ENCODE data around the gene OTOP2. TPM values are rescaled to one million over a fixed set of nuclear protein-coding genes. Genes with fewer than 3 reads are reported as not detected.

OTOP2 gene
- total and polyA plus RNA-seq, 10 of the 15 experiments (the other 5 are each of a cell fraction or from before 2014, with no cell fraction given) = not detected

DNA sequence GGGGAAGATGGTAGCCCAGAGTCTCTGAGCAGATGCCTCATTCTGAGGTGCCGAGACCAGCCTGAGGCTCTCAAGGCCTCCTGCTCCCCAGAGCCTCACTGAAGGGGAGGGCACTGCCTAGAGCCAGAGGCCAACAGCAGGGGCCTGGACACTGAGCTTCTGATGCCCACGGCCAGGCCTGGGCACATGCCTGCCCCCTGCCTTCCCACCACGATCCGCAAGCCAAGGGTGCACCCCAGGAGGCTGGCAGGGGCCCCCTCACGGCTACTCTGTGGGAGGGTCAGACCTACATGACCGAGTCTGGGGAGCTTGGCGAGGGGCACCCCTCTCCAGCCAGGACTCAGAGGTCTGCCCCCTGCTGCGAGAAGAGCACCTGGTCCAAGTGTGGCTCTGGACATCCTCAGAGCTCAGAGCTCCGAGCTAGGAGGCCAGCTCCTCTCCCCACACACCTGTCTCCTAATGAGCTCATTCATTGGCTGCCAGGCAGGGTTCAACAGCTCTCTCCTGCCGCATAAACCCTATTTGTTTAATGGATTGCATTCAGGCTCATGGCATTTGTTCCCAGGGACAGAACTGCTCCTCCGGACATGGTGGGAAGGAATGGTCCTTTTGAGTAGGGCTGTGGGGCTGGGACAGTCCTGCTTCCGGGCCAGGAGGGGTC, 25.5 kb downstream of the OTOP2 start:
- Histone ChIP-seq H3K4me1 (ENCODE audit: control insufficient read depth, insufficient read depth, low read length) (peaks cover 6% of the 10 kb centered on the region; the same call in 1 of the 2 replicates), H4K20me1 (ENCODE audit: control insufficient read depth, insufficient read depth) (no peaks in the 10 kb centered on the region), H2AFZ (ENCODE audit: control insufficient read depth, low read depth, low read length) (no peak overlapping the region), H3K36me3 (ENCODE audit: control insufficient read depth in 2 of 2, insufficient read depth in 2 of 2, low read length in 1 of 2) (no peaks in the 10 kb centered on the region), H3K9ac (ENCODE audit: control insufficient read depth, insufficient read depth, low read length) (no peak overlapping the region), H3K9me3 (replicated peaks; ENCODE audit: control insufficient read depth, insufficient read depth, low read length) (no peaks in the 10 kb centered on the region), H3K4me3 (no peak overlapping the region), H3K27me3 (replicated peaks in 1 of 2; ENCODE audit: control insufficient read depth in 2 of 2, insufficient read depth in 2 of 2, low read length in 1 of 2) (no peaks in the 10 kb centered on the region), H3K79me2 (ENCODE audit: control insufficient read depth, insufficient read depth, low read length) (no peaks in the 10 kb centered on the region), H3K27ac (ENCODE audit: control insufficient read depth, insufficient read depth) (no peak overlapping the region), H3K4me2 (ENCODE audit: control insufficient read depth, insufficient read depth) (no peak overlapping the region)
- no TSS peak for BruUV-seq (replicated peaks)
- 40% methylated on average over 12 of the region's 12 CpGs for WGBS (ENCODE audit: insufficient coverage, insufficient replicate concordance, low lambda C conversion rate, missing lambda C conversion rate)
- POLR2A ChIA-PET = no interaction called here
- RAD21 ChIA-PET (ENCODE audit: unreplicated experiment) = interaction anchor here (0.7 to 1.0 kb wide), 2 partner anchors 11 to 13 kb away, joined by 3 read pairs; no protein-coding TSS in a partner anchor
- ATAC-seq (no peak), FAIRE-seq (no peak), DNase-seq (ENCODE audit: low read depth, low spot score) (no peak)
- CTCF ChIA-PET = interaction anchor here (0.9 to 3.4 kb wide), 5 partner anchors 8 to 87 kb away, joined by 3 to 21 read pairs (median 7); no protein-coding TSS in a partner anchor
- in situ Hi-C loops (cut with MboI) = no loop called here
- SMC1A ChIA-PET (ENCODE audit: uncharacterized antibody, unreplicated experiment) = interaction anchor here (0.9 to 1.6 kb wide), 3 partner anchors 8 to 77 kb away, joined by 3 to 4 read pairs (median 3); partner anchors contain the start of gene FDXR
- intact Hi-C loops (cut with micrococcal nuclease; ENCODE audit: unreplicated experiment) = no loop called here
- no peak for TF ChIP-seq CHD4 (IDR thresholded peaks at IDR 0.05)
- TF ChIP-seq BHLHE40 (IDR thresholded peaks at IDR 0.05; ENCODE audit: borderline replicate concordance in 1 of 2, low read depth in 2 of 2, low read length in 1 of 2) = no peak
- TF ChIP-seq, protein P1, sequence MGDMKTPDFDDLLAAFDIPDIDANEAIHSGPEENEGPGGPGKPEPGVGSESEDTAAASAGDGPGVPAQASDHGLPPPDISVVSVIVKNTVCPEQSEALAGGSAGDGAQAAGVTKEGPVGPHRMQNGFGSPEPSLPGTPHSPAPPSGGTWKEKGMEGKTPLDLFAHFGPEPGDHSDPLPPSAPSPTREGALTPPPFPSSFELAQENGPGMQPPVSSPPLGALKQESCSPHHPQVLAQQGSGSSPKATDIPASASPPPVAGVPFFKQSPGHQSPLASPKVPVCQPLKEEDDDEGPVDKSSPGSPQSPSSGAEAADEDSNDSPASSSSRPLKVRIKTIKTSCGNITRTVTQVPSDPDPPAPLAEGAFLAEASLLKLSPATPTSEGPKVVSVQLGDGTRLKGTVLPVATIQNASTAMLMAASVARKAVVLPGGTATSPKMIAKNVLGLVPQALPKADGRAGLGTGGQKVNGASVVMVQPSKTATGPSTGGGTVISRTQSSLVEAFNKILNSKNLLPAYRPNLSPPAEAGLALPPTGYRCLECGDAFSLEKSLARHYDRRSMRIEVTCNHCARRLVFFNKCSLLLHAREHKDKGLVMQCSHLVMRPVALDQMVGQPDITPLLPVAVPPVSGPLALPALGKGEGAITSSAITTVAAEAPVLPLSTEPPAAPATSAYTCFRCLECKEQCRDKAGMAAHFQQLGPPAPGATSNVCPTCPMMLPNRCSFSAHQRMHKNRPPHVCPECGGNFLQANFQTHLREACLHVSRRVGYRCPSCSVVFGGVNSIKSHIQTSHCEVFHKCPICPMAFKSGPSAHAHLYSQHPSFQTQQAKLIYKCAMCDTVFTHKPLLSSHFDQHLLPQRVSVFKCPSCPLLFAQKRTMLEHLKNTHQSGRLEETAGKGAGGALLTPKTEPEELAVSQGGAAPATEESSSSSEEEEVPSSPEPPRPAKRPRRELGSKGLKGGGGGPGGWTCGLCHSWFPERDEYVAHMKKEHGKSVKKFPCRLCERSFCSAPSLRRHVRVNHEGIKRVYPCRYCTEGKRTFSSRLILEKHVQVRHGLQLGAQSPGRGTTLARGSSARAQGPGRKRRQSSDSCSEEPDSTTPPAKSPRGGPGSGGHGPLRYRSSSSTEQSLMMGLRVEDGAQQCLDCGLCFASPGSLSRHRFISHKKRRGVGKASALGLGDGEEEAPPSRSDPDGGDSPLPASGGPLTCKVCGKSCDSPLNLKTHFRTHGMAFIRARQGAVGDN (IDR thresholded peaks at IDR 0.05) = no peak
- TF ChIP-seq, protein P2, sequence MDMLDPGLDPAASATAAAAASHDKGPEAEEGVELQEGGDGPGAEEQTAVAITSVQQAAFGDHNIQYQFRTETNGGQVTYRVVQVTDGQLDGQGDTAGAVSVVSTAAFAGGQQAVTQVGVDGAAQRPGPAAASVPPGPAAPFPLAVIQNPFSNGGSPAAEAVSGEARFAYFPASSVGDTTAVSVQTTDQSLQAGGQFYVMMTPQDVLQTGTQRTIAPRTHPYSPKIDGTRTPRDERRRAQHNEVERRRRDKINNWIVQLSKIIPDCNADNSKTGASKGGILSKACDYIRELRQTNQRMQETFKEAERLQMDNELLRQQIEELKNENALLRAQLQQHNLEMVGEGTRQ (IDR thresholded peaks at IDR 0.05; ENCODE audit: borderline replicate concordance, low read depth, low read length) = no peak
- TF ChIP-seq ZNF384 (IDR thresholded peaks at IDR 0.05; ENCODE audit: borderline replicate concordance, low read depth, low read length) = no peak
- no peak for TF ChIP-seq RELA (IDR thresholded peaks at IDR 0.05; ENCODE audit: borderline replicate concordance, partially characterized antibody)
- no peak for TF ChIP-seq ESRRA (IDR thresholded peaks at IDR 0.05; ENCODE audit: low read length)
- TF ChIP-seq MEF2B (IDR thresholded peaks at IDR 0.05; ENCODE audit: partially characterized antibody, poor library complexity, severe bottlenecking) = no peak
- no peak for TF ChIP-seq ZNF274 (IDR thresholded peaks at IDR 0.05; ENCODE audit: insufficient read depth, insufficient read length)
- TF ChIP-seq BCLAF1 (IDR thresholded peaks at IDR 0.05) = no peak
- no peak for TF ChIP-seq POLR2AphosphoS2 (IDR thresholded peaks at IDR 0.05; ENCODE audit: low read depth, low read length)
- TF ChIP-seq NR2C1 (IDR thresholded peaks at IDR 0.05) = no peak

All from GM12878 (cell line).